Measurements from ENCODE around the gene HS3ST3A1.

DNA sequence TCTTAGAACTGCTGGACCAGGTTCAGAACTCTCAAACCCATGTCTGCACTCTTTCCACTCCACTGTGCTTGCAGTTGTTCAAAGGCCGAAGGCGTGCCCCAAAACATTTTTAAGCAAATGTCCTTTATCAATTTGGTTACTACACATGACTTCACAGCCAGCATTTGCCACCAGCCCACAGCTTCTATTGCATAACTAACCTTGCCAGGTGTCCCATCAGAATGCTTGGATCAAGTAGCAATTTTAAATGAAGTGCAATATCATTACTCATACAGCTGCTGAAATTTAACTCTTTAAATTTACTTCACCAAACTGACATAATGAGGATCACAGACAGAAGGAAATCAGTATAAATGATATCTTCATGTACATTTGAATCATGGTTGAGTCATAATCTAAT, 29.8 kb upstream of the HS3ST3A1 start:
- TF ChIP-seq, protein P1, sequence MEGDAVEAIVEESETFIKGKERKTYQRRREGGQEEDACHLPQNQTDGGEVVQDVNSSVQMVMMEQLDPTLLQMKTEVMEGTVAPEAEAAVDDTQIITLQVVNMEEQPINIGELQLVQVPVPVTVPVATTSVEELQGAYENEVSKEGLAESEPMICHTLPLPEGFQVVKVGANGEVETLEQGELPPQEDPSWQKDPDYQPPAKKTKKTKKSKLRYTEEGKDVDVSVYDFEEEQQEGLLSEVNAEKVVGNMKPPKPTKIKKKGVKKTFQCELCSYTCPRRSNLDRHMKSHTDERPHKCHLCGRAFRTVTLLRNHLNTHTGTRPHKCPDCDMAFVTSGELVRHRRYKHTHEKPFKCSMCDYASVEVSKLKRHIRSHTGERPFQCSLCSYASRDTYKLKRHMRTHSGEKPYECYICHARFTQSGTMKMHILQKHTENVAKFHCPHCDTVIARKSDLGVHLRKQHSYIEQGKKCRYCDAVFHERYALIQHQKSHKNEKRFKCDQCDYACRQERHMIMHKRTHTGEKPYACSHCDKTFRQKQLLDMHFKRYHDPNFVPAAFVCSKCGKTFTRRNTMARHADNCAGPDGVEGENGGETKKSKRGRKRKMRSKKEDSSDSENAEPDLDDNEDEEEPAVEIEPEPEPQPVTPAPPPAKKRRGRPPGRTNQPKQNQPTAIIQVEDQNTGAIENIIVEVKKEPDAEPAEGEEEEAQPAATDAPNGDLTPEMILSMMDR (IDR thresholded peaks at IDR 0.05): no peak
- no peak for TF ChIP-seq POLR2A (IDR thresholded peaks at IDR 0.05)
